ENCODE measurements around the gene PDF. TPM values are rescaled to one million over a fixed set of nuclear protein-coding genes. Genes with fewer than 3 reads are reported as not detected.

Gene PDF
- total RNA-seq, 1 experiment from 2014 or later, result 42.1 TPM

- H3K9me3 Mint-ChIP-seq (ENCODE audit: unreplicated experiment), result no peaks in the 10 kb centered on the region
- Histone ChIP-seq H3K36me3 (ENCODE audit: control insufficient read depth, insufficient read depth, low read length) (no peaks in the 10 kb centered on the region), H3K27me3 (replicated peaks; ENCODE audit: control insufficient read depth, insufficient read depth, low read length) (no peaks in the 10 kb centered on the region), H3K9me3 (no peaks in the 10 kb centered on the region), H3K4me1 (peaks cover 9% of the 10 kb centered on the region; the same call in 1 of the 2 replicates), H3K4me3 (ENCODE audit: low read depth, low read length) (no peak overlapping the region)
- ChIA-PET CTCF (no interaction called here), POLR2A (interaction anchor here (0.6 kb wide), 1 partner anchor 42 kb away, joined by 3 read pairs; no protein-coding TSS in a partner anchor)
- no peaks in the 10 kb centered on the region for H3K27me3 Mint-ChIP-seq (ENCODE audit: insufficient read depth, unreplicated experiment)
- H3K27ac Mint-ChIP-seq (ENCODE audit: unreplicated experiment), result no peak overlapping the region
- DNase-seq, result peak in 1 of 2 experiments; percentile 29
- intact Hi-C loops (cut with micrococcal nuclease; ENCODE audit: unreplicated experiment), result no loop called here
- TF ChIP-seq, protein P1, sequence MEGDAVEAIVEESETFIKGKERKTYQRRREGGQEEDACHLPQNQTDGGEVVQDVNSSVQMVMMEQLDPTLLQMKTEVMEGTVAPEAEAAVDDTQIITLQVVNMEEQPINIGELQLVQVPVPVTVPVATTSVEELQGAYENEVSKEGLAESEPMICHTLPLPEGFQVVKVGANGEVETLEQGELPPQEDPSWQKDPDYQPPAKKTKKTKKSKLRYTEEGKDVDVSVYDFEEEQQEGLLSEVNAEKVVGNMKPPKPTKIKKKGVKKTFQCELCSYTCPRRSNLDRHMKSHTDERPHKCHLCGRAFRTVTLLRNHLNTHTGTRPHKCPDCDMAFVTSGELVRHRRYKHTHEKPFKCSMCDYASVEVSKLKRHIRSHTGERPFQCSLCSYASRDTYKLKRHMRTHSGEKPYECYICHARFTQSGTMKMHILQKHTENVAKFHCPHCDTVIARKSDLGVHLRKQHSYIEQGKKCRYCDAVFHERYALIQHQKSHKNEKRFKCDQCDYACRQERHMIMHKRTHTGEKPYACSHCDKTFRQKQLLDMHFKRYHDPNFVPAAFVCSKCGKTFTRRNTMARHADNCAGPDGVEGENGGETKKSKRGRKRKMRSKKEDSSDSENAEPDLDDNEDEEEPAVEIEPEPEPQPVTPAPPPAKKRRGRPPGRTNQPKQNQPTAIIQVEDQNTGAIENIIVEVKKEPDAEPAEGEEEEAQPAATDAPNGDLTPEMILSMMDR (IDR thresholded peaks at IDR 0.05; ENCODE audit: insufficient read depth in 1 of 2, low read depth in 1 of 2, low read length in 1 of 2, severe bottlenecking in 1 of 2, unreplicated experiment in 1 of 2), result no peak
- no TSS peak for BruUV-seq (replicated peaks)
- H3K36me3 Mint-ChIP-seq (ENCODE audit: insufficient read depth, unreplicated experiment), result peaks cover 62% of the 10 kb centered on the region
- H3K4me3 Mint-ChIP-seq (ENCODE audit: unreplicated experiment), result no peak overlapping the region
- H3K4me1 Mint-ChIP-seq (ENCODE audit: low read depth, unreplicated experiment), result peaks cover 5% of the 10 kb centered on the region
These were observed 21.1 kb downstream of the PDF start for GRCh38 chr16:69309316-69309715.

DNA sequence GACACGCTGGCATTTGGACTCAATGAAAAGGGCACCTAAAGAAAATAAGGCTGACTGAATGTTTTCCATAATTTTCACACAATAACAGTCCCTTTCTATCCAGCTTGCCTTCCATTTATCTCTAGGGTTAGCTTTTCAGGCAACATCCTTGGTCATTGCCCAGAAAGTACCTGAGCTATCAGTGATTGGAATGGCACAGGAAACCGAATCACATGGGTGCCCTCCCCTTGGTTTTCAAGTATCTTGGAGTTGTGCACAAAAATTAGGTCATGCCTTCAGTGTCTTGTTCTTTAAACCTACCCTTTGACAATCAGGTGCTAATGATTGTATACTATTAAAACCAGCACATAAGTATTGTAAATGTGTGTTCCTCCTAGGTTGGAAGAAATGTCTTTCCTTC is 22.5 kb downstream of the PDF start:
- Mint-ChIP-seq H3K4me1 (ENCODE audit: low read depth, unreplicated experiment) (peaks cover 5% of the 10 kb centered on the region), H3K27ac (ENCODE audit: unreplicated experiment) (no peak overlapping the region), H3K4me3 (ENCODE audit: unreplicated experiment) (no peak overlapping the region), H3K27me3 (ENCODE audit: insufficient read depth, unreplicated experiment) (no peaks in the 10 kb centered on the region), H3K9me3 (ENCODE audit: unreplicated experiment) (no peaks in the 10 kb centered on the region), H3K36me3 (ENCODE audit: insufficient read depth, unreplicated experiment) (peaks cover 56% of the 10 kb centered on the region)
- H3K4me1 ChIP-seq, result peaks cover 9% of the 10 kb centered on the region; the same call in 1 of the 2 replicates
- no peaks in the 10 kb centered on the region for H3K27me3 ChIP-seq (replicated peaks; ENCODE audit: control insufficient read depth, insufficient read depth, low read length)
- no peak overlapping the region for H3K4me3 ChIP-seq (ENCODE audit: low read depth, low read length)
- TF ChIP-seq, protein P1 (IDR thresholded peaks at IDR 0.05; ENCODE audit: insufficient read depth in 1 of 2, low read depth in 1 of 2, low read length in 1 of 2, severe bottlenecking in 1 of 2, unreplicated experiment in 1 of 2), result no peak
- H3K9me3 ChIP-seq, result no peaks in the 10 kb centered on the region
- BruUV-seq (replicated peaks), result no TSS peak
- POLR2A ChIA-PET, result no interaction called here
- no peaks in the 10 kb centered on the region for H3K36me3 ChIP-seq (ENCODE audit: control insufficient read depth, insufficient read depth, low read length)
- no peak for DNase-seq
- CTCF ChIA-PET, result no interaction called here
- intact Hi-C loops (cut with micrococcal nuclease; ENCODE audit: unreplicated experiment), result no loop called here

GRCh38 chr16:69307091-69307490 is 23.3 kb downstream of the PDF start:
- no peak for DNase-seq
- POLR2A ChIA-PET, result no interaction called here
- intact Hi-C loops (cut with micrococcal nuclease; ENCODE audit: unreplicated experiment), result no loop called here
- Mint-ChIP-seq H3K4me3 (ENCODE audit: unreplicated experiment) (no peak overlapping the region), H3K4me1 (ENCODE audit: low read depth, unreplicated experiment) (peaks cover 1% of the 10 kb centered on the region), H3K9me3 (ENCODE audit: unreplicated experiment) (no peaks in the 10 kb centered on the region), H3K36me3 (ENCODE audit: insufficient read depth, unreplicated experiment) (peaks cover 60% of the 10 kb centered on the region), H3K27ac (ENCODE audit: unreplicated experiment) (no peak overlapping the region), H3K27me3 (ENCODE audit: insufficient read depth, unreplicated experiment) (no peaks in the 10 kb centered on the region)
- BruUV-seq (replicated peaks), result no TSS peak
- Histone ChIP-seq H3K4me3 (ENCODE audit: low read depth, low read length) (no peak overlapping the region), H3K9me3 (no peaks in the 10 kb centered on the region), H3K4me1 (peaks cover 4% of the 10 kb centered on the region; the same call in 1 of the 2 replicates), H3K27me3 (replicated peaks; ENCODE audit: control insufficient read depth, insufficient read depth, low read length) (no peaks in the 10 kb centered on the region), H3K36me3 (ENCODE audit: control insufficient read depth, insufficient read depth, low read length) (no peaks in the 10 kb centered on the region)
- TF ChIP-seq, protein P1 (IDR thresholded peaks at IDR 0.05; ENCODE audit: insufficient read depth in 1 of 2, low read depth in 1 of 2, low read length in 1 of 2, severe bottlenecking in 1 of 2, unreplicated experiment in 1 of 2), result no peak
- CTCF ChIA-PET, result no interaction called here

All from Caco-2 (cell line).